ENCODE measurements around the gene KIAA1549. TPM values are rescaled to one million over a fixed set of nuclear protein-coding genes. Genes with fewer than 3 reads are reported as not detected.
"Not testable (repeated sequence)": the region's sequence is repeated elsewhere in the genome, so short reads cannot be mapped to it uniquely, and the experiment has no call there.

KIAA1549 gene
- total and polyA plus RNA-seq, 3 donors from 2014 or later, result 4.4 to 8.0 (median 7.4) TPM

DNA sequence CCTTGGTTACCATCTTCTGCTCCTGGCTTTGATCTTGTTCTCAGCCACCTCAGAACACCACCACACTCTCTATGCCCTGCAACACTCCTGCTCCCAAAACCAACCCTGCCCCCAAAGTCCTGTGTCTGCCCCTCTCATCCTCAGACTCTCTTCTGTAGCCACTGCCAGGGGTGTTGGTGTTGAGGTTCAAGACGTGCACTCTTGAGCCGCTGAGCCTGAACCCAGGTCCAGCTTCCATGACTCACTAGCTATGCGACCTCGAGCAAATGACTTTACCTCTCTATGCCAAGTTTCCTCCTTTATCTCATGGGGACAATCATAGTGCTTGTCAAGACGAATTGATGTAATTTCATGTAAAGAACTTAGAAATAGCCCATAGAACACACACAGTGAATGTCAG, 182.4 kb downstream of the KIAA1549 start:
- intact Hi-C loops (cut with DNase I; ENCODE audit: low total_unique reads), result no loop called here
- H3K36me3 ChIP-seq (ENCODE audit: low read depth, missing control alignments), result no peaks in the 10 kb centered on the region
- no peak overlapping the region for H3K27ac ChIP-seq
- no peaks in the 10 kb centered on the region for H3K9me3 ChIP-seq
- H3K27me3 ChIP-seq, result no peaks in the 10 kb centered on the region
- 72 to 73% methylated on average over 5 of the region's 5 CpGs for WGBS, 2 donors
- H3K4me3 ChIP-seq, result no peak overlapping the region
- TF ChIP-seq, protein P1, sequence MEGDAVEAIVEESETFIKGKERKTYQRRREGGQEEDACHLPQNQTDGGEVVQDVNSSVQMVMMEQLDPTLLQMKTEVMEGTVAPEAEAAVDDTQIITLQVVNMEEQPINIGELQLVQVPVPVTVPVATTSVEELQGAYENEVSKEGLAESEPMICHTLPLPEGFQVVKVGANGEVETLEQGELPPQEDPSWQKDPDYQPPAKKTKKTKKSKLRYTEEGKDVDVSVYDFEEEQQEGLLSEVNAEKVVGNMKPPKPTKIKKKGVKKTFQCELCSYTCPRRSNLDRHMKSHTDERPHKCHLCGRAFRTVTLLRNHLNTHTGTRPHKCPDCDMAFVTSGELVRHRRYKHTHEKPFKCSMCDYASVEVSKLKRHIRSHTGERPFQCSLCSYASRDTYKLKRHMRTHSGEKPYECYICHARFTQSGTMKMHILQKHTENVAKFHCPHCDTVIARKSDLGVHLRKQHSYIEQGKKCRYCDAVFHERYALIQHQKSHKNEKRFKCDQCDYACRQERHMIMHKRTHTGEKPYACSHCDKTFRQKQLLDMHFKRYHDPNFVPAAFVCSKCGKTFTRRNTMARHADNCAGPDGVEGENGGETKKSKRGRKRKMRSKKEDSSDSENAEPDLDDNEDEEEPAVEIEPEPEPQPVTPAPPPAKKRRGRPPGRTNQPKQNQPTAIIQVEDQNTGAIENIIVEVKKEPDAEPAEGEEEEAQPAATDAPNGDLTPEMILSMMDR (IDR thresholded peaks at IDR 0.05), result no peak
- TF ChIP-seq POLR2A (IDR thresholded peaks at IDR 0.05), result no peak
- no peaks in the 10 kb centered on the region for H3K4me1 ChIP-seq
- no peak for DNase-seq

DNA sequence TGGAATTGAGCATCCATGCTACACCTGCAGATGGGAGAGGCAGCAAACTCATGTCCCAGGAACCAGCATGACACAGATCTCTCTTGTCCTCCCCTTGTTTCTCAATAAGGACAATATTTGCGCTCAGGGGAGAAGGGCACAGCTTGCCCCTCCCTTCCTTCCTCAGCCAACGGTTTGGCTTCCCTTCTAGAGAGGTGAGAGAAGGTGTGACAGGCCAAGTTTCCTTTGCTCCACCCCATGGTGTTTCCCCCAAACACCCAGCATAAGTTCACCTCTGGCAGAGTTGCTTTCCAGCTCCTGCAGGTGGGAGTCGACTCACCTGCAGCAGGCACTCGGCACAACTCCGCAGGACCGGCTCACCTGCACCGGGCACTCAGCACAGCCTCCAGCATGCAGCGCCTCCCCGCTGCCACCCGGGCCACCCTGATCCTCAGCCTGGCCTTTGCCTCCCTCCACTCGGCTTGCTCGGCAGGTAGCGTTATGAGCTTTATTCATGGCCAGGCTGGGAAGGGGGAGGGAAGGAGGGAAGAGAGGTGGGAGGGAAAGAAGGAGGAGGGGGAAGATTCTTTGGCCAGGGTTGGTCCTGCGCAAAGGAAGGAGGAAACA, 183.4 kb downstream of the KIAA1549 start, which contains the start of the genes ATP6V0A4 and TMEM213:
ATP6V0A4 (minus strand) TSS at position 482 of the 606 bp plus-strand sequence. CDS start 26,949 bp downstream, outside the sequence.
TMEM213 (plus strand) TSS at position 280 of the 606 bp plus-strand sequence; CDS start at position 391, 111 bp downstream.
- no peak within 1 kb of the TSS for H3K4me3 ChIP-seq
- TF ChIP-seq, protein P1 (IDR thresholded peaks at IDR 0.05), result no peak
- no peak for TF ChIP-seq POLR2A (IDR thresholded peaks at IDR 0.05)
- no peaks in the 10 kb centered on the region for H3K36me3 ChIP-seq (ENCODE audit: low read depth, missing control alignments)
- 36 to 50% methylated on average over 14 of the region's 14 CpGs for WGBS, 2 donors
- no peaks in the 10 kb centered on the region for H3K9me3 ChIP-seq
- intact Hi-C loops (cut with DNase I; ENCODE audit: low total_unique reads), result no loop called here
- H3K27ac ChIP-seq, result no peak within 1 kb of the TSS
- no peak for DNase-seq
- no peaks in the 10 kb centered on the region for H3K27me3 ChIP-seq
- H3K4me1 ChIP-seq, result no peaks in the 10 kb centered on the region

- H3K4me1 ChIP-seq; H3K27me3 ChIP-seq; H3K9me3 ChIP-seq; intact Hi-C loops (cut with DNase I; ENCODE audit: low total_unique reads); DNase-seq; H3K36me3 ChIP-seq (ENCODE audit: low read depth, missing control alignments); H3K4me3 ChIP-seq; H3K27ac ChIP-seq: not testable (repeated sequence)
- 73 to 90% methylated on average over 4 of the region's 4 CpGs for WGBS, 2 donors
Measured at GRCh38 chr7:138797046-138797445, 184.1 kb downstream of the KIAA1549 start.

DNA sequence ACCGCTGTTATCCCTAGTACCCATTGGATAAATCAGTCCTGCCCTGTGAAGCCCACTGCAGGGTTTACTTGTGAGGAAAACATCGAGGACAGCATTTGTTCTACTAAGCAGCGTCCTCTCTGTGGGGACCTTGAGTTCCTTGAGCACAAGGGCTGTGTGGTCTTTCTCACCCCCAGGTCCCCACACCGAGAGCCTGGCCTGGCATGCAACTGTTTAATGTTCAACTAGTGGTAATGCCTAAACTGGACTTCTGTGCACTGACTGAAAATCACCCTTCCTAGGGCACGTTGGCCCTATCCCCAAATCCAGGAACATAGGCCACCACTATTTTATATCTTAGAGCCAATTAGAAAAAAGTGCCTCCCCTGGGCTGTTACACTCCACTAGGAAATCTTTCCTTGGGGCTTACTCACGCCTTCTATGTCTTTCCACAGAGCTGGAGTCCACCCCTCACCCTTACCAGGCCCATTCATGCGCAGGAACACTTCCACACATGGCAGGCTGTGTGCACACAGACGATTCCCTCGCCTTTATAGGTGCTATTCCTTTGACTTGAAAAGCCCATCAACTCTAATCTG, 185.1 kb downstream of the KIAA1549 start:
- WGBS, 2 donors, result 82 to 86% methylated on average over 9 of the region's 9 CpGs
- Histone ChIP-seq H3K4me3 (no peak overlapping the region), H3K9me3 (no peaks in the 10 kb centered on the region), H3K36me3 (ENCODE audit: low read depth, missing control alignments) (no peaks in the 10 kb centered on the region), H3K27me3 (no peaks in the 10 kb centered on the region), H3K27ac (no peak overlapping the region), H3K4me1 (no peaks in the 10 kb centered on the region)
- no peak for DNase-seq
- intact Hi-C loops (cut with DNase I; ENCODE audit: low total_unique reads), result no loop called here
- no peak for TF ChIP-seq POLR2A (IDR thresholded peaks at IDR 0.05)
- TF ChIP-seq, protein P1 (IDR thresholded peaks at IDR 0.05), result no peak

GRCh38 chr7:138785587-138786437, 195.4 kb downstream of the KIAA1549 start:
- Histone ChIP-seq H3K36me3 (ENCODE audit: low read depth, missing control alignments) (no peaks in the 10 kb centered on the region), H3K27me3 (no peaks in the 10 kb centered on the region), H3K27ac (no peak overlapping the region), H3K9me3 (no peaks in the 10 kb centered on the region), H3K4me1 (no peaks in the 10 kb centered on the region), H3K4me3 (no peak overlapping the region)
- intact Hi-C loops (cut with DNase I; ENCODE audit: low total_unique reads), result no loop called here
- no peak for DNase-seq
- TF ChIP-seq, protein P1 (IDR thresholded peaks at IDR 0.05), result no peak
- no peak for TF ChIP-seq POLR2A (IDR thresholded peaks at IDR 0.05)
- 60 to 67% methylated on average over 10 of the region's 10 CpGs for WGBS, 2 donors

Data from testis (tissue), 3 donors.